Stimulated activated naive CD4-positive, alpha-beta T cell treated with Interleukin-2 at 50 U/mL for 16 hours (primary cell): Measurements from ENCODE around the gene DNAAF6.
A peak's percentile ranks its signal among the peaks of the same experiment; 100 is the strongest.
"Not testable (repeated sequence)": the region's sequence is repeated elsewhere in the genome, so short reads cannot be mapped to it uniquely, and the experiment has no call there.

Experiments
- DNase-seq: peaks from one replicate; lab custom pipeline; 2025; lab: John Stamatoyannopoulos, UW

DNAAF6 gene

DNA sequence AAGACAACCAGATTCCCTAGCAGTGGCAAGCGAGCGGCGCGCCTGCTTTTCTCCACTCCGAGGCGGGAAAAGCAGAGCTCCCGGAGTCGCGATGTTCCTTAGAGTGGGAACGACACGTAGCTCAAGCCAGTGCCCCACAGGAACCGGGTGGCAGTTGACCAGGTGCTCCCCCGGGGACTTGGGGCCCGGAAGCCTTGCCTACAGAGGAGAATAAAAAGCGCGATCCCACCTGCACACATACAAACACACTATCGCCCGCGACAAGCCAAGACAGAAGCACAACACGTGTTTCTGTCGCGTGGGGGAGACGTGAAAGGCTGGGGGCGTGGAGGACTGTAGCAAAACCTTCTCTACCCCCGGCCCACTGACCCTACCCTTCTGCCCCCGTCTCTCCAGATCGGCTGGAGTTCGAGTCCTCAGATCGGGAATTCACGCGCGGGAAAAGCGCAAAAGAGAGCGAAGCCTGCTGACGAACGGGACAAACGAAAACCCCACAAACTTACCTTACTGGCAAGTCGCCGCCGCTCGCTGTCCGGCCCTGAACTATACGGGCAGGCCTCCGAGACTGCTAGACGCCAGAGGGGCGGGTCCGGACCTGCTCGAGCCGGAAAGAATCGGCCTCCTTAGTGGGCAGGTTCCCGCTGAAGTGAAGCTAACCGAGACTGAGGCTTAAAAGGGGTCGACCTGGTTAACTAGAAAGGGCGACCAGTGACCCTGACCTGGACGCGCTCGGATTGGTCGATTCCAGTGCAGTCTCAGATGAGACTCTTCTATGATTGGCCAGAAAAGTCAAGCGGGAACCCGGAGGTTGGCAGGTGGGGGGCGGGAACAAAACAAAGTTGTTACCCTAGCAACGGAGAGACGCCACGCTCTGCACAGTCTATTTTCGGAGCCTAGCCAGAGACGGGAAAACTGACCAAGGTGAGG is at the start of gene DNAAF6, which contains the start of gene NUP62CL:
DNAAF6 (plus strand) TSS at position 842 of the 927 bp plus-strand sequence. CDS start 6,265 bp downstream, outside the sequence.
NUP62CL (minus strand) TSS at position 664 of the 927 bp plus-strand sequence. CDS start 31,287 bp downstream, outside the sequence.
- DNase-seq: peak; percentile 53

- DNase-seq: not testable (repeated sequence)
These were observed 48.8 kb upstream of the DNAAF6 start for GRCh38 chrX:107157618-107158017.

DNA sequence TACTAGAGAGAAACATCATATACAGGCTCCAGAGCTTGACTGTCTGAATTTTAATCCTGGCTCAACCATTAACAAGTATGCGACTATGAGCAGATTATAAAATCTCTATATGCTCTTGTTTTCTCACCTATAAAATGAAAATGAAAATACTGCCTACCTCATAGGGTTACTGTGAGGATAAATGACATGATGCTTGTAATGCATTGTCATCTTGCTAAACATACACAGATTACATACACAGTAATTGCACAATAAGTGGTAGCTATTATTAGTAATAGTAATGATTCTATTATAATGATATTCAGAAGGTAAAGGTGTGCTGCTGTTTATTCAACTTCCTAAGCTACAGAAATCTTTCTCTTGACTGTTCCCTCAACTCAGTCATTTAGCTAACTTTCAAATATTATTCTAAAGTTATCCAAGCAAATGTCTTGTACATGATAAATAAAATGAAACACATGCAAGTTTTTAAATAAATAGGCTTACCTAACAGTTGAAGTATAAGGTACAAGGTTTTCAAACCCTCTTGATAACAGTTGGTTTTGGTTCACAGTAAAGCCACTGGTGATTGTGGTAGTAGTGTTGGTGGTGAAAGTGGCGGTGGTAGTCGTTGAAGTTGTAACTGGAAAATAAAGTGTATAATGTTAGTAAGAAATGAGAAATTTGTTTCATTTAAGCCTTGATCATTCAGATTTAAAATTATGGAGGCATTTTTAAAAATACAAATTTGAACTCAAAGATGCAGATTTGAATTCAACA is 39.1 kb upstream of the DNAAF6 start:
- no peak for DNase-seq

- DNase-seq: no peak
These were observed 38.2 kb upstream of the DNAAF6 start for GRCh38 chrX:107168257-107168656.

GRCh38 chrX:107168712-107169111 is 37.7 kb upstream of the DNAAF6 start:
- DNase-seq: no peak

DNA sequence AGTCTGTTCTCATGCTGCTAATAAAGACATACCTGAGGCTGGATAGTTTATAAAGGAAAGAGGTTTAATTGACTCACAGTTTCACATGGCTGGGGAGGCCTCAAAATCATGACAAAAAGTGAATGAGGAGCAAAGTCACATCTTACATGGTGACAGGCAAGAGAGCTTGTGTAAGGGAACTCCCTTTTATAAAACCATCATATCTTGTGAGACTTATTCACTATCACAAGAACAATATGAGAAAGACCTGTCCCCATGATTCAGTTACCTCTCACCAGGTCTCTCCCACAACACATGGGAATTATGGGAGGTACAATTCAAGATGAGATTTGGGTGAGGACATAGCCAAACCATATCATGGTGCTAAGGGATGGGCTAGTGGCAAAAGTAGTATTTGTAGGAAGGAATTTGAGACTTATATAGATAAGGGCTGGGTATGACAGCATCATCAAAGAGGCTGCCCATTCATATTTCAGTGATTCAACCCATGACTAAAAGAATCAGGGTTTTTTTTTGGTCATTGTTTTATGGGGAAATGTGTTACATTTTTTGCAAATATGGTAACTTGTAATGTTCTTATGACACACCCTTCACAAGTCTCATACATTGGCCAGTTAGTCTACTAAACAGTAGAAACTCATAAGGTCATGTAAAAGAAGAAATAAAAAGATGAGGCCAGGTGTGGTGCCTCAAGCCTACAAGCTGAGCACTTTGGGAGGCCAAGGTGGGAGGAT is 34.9 kb upstream of the DNAAF6 start:
- DNase-seq: no peak

GRCh38 chrX:107197319-107197718 is 9.1 kb upstream of the DNAAF6 start:
- no peak for DNase-seq

GRCh38 chrX:107198074-107198473 is 8.3 kb upstream of the DNAAF6 start:
- not testable (repeated sequence) for DNase-seq

DNA sequence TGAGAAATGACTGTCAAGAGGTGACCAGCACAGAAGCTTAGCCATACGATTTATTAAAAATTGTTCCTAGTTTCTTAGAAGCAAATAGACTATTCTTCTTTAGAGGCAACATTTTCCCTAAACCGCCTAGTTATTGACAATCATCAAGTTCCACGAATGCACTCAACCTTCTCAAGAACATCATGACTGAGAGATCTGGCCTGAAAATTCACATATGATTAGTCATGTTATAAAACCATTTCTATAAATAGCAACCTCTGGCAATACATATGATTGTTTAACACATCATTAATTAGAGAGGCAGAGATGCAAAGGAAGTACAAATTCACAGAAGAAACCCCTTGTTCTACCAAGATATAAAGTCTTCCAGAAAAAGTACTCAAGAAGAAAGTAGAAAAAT is 6.9 kb upstream of the DNAAF6 start:
- no peak for DNase-seq

- no peak for DNase-seq
These were observed 2.3 kb upstream of the DNAAF6 start for GRCh38 chrX:107204068-107204605.

GRCh38 chrX:107206697-107207065 is 270 bp downstream of the DNAAF6 start:
- DNase-seq: no peak

DNA sequence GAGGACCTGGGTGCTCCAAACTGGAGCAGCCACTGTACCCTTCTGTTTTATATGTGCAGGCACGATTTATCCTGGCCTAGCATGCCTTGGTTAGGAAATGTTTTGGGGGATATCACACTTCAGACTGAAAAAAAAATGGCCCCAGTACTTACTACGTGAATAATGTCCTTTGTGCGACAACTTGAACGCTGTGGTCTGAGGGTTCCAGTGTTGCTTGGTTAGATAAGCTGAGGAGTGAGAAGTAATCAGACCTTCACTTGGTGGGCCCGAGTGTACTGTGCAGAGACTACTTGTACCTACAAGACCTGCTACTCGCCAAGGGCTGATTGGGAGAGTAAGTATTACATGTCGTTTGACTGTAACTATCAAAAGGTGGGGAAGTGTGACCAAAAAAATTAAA is 678 bp downstream of the DNAAF6 start:
- DNase-seq: no peak

DNA sequence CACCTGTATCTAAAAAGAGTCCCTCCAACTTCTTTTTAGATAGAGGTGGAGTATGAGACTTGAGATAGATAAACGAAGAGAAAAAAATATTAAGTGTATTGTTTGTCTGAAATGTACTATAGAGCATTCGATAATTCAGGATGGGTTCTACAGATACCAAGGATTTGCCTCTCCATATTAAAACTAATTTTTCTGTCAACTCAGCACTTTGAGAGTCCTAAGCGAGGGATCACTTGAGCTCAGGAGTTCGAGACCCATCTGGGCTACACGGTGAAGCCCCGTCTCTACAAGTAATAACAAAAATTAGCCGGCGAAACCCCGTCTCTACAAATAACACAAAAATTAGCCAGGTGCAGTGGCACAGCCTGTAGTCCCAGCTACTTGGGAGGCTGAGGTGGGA is 1.5 kb downstream of the DNAAF6 start:
- DNase-seq: no peak

GRCh38 chrX:107213477-107213876 is 7.1 kb downstream of the DNAAF6 start:
- DNase-seq: no peak

DNA sequence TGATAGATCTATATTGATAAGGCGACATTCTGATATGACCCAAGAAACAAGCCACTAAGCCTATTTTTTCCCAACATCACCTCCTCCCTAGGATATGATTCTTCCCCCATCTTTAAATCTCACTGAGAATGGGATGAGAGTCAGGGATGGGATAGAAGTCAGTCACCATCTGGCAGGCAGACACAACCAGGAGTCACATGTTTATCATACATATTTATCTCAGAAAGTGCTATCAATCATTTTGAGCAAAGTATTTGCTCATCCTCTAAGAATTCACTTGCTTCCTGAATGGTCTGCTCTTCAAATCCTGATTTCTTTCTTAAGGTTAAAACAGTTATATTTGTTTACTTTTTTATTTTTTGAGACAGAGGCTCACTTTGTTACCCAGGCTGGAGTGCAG is 20.3 kb downstream of the DNAAF6 start:
- no peak for DNase-seq

- no peak for DNase-seq
These were observed 21.5 kb downstream of the DNAAF6 start for GRCh38 chrX:107227780-107228485.

DNA sequence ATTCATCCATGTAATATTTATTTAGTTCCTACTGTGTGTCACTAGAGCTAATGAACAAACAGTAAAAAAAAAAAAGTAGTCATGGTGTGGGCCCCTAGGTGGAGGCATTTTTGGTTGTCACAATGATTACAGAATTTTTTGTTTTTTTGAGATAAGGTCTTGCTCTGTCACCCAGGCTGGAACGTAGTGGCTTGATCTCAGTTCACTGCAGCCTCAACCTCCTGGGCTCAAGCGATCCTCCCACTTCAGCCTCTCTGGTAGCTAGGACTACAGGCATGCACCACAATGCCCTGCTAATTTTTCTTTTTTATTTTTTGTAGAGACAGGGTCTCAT is 22.0 kb downstream of the DNAAF6 start:
- no peak for DNase-seq

- DNase-seq: no peak
These were observed 66.1 kb downstream of the DNAAF6 start for GRCh38 chrX:107272431-107272921.

DNA sequence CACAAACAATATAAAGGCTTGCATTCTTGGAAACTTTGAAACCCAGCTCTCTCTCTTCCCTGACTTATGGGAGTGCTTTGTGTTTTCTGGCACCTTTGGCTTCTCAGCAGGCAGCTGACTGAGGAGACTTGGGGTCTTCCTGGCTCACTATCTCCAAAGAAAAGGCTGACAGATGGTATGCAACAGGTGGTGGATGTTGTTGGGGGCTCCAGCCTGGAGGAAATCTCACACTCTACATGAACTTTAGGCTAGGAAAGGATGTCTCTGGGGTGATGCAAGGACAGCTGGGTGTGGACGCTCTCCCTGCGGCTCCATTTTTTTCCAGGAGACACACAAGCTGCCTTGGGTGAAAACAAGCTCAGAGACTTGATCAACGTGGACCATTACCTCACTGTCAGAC is 67.4 kb downstream of the DNAAF6 start:
- DNase-seq: no peak

DNA sequence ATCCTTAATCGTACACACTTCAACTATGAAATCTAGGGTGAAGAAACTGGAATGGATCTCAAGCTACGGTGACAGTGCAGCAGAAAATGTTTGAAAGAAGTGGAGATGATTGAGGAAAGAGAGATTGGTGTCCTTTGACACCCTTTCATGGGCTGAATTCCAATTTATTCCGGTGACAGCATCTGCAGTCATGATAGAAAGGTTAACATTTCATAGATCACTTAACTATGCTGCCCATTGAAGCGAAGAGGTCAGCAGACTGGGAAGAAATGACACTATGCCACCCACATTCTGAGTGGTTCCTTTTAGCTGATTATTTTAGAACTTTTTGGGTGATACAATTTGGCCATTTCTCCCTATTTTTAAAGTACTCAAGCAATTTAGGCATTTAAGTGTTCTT is 82.3 kb downstream of the DNAAF6 start:
- no peak for DNase-seq

DNA sequence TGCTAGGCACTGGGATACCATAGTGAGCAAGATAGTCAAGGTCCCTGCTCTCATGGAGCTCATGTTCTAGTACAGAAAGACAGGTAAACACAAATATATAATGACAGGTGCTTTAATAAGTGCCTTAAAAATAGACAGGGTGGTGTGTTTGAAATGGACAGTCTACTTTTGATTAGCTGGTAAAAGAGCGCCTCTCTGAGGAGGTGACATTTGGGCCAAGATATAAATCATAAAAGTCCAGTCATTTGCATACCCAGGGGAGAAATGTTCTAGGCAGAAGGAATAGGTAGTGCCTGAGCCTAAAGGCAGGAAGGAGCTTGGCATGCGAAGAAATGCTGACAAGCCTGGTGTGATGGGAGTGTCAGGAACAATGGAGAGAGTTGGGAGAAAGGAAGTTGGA is 83.6 kb downstream of the DNAAF6 start:
- DNase-seq: no peak
